ENCODE measurements around the gene LIFR.

- TF ChIP-seq CTCF (IDR thresholded peaks at IDR 0.05) (no peak), EP300 (IDR thresholded peaks at IDR 0.05) (no peak)
These were observed 58.5 kb downstream of the LIFR start for GRCh38 chr5:38497946-38498345.
